ENCODE measurements around the gene ZNF329. TPM values are rescaled to one million over a fixed set of nuclear protein-coding genes. Genes with fewer than 3 reads are reported as not detected.

Gene ZNF329
- total and polyA plus RNA-seq, 2 of the 8 experiments (the other 6 are each of a cell fraction or from before 2014, with no cell fraction given): 5.8 to 11.2 TPM

GRCh38 chr19:58098682-58098998, 51.9 kb downstream of the ZNF329 start:
- H4K8ac ChIP-seq (ENCODE audit: extremely low read depth, insufficient read depth, low read length): peak overlapping the region; percentile 96; the same call in 1 of the 2 replicates
- H2BK12ac ChIP-seq (ENCODE audit: low read depth, low read length): peak overlapping the region; percentile 99; the same call in 1 of the 2 replicates
- 43% methylated on average over 2 of the region's 2 CpGs; no CpG with 5 or more reads in 1 of the 2 experiments for WGBS, 2 experiments (ENCODE audit: extremely low coverage in 1 of 2, insufficient coverage in 1 of 2, insufficient read length in 1 of 2, insufficient replicate concordance in 2 of 2, low coverage in 1 of 2, low lambda C conversion rate in 2 of 2, missing lambda C conversion rate in 1 of 2)
- peak overlapping the region; percentile 69 to 76 for H3K4me2 ChIP-seq (ENCODE audit: insufficient read depth in 1 of 2, low read depth in 2 of 2, low read length in 2 of 2)
- no peaks in the 10 kb centered on the region for H3K36me3 ChIP-seq (ENCODE audit: control insufficient read depth in 2 of 4, insufficient read depth in 4 of 4, low read length in 3 of 4)
- FAIRE-seq (no peak), DNase-seq (ENCODE audit: low read depth in 1 of 2, low spot score in 2 of 2) (no peak)
- peak overlapping the region; percentile 95; the same call in 1 of the 2 replicates for H2AK5ac ChIP-seq (ENCODE audit: low read depth, low read length)
- H3K18ac ChIP-seq (ENCODE audit: extremely low read depth, low read length): no peak overlapping the region
- H2AFZ ChIP-seq (ENCODE audit: low read length): peak overlapping the region; percentile 81; the same call in 1 of the 2 replicates
- peak in 1 of 2 experiments; percentile 21; a peak in 2 of 3 replicates for TF ChIP-seq POLR2A (IDR thresholded peaks at IDR 0.05; ENCODE audit: control extremely low read depth in 1 of 2, low read depth in 2 of 2, low read length in 2 of 2)
- peak; percentile 78 for TF ChIP-seq POLR2AphosphoS5 (IDR thresholded peaks at IDR 0.05; ENCODE audit: low read depth, low read length)
- TF ChIP-seq HDAC2 (IDR thresholded peaks at IDR 0.05; ENCODE audit: borderline replicate concordance in 1 of 2, low read depth in 2 of 2, low read length in 2 of 2): no peak
- TF ChIP-seq KDM1A (IDR thresholded peaks at IDR 0.05; ENCODE audit: borderline replicate concordance, low read length): peak; percentile 58; the same call in 1 of the 2 replicates
- no peak for TF ChIP-seq CBX5 (IDR thresholded peaks at IDR 0.05; ENCODE audit: low read depth, low read length)
- peak; percentile 9 for TF ChIP-seq TAF7 (optimal IDR thresholded peaks at IDR 0.05; ENCODE audit: borderline replicate concordance, low read depth, low read length)
- H3K4ac ChIP-seq (replicated peaks; ENCODE audit: insufficient read length, low read depth, low read length): no peak overlapping the region
- H3K27ac ChIP-seq (ENCODE audit: low read depth, low read length): peak overlapping the region; percentile 94
- H3K79me1 ChIP-seq (ENCODE audit: low read depth, low read length): peaks cover 4% of the 10 kb centered on the region; the same call in 1 of the 2 replicates
- CTCF ChIA-PET (ENCODE audit: partially characterized antibody): interaction anchor here (0.8 to 2.1 kb wide), 5 partner anchors 22 to 75 kb away, joined by 3 to 7 read pairs (median 4); partner anchors contain the start of gene ZNF329
- no peak overlapping the region for H4K91ac ChIP-seq (replicated peaks; ENCODE audit: insufficient read length, low read length)
- peak overlapping the region; percentile 8 to 95 (median 90) for H3K9ac ChIP-seq (replicated peaks in 1 of 4; ENCODE audit: extremely low read depth in 1 of 4, low read depth in 3 of 4, low read length in 3 of 4)
- no peak overlapping the region for H2BK120ac ChIP-seq (replicated peaks; ENCODE audit: low read depth, low read length)
- H3K23me2 ChIP-seq (ENCODE audit: low read depth, low read length): peaks cover 2% of the 10 kb centered on the region; the same call in 1 of the 2 replicates
- H3K56ac ChIP-seq (replicated peaks; ENCODE audit: insufficient read length, low read depth, low read length): no peak overlapping the region
- no peak overlapping the region for H3K14ac ChIP-seq (ENCODE audit: insufficient read length)
- no peak overlapping the region for H2BK15ac ChIP-seq (ENCODE audit: low read length)
- no peaks in the 10 kb centered on the region for H4K20me1 ChIP-seq (replicated peaks in 1 of 2; ENCODE audit: control insufficient read depth in 1 of 2, insufficient read depth in 2 of 2, low read length in 2 of 2)
- no peaks in the 10 kb centered on the region for H3K27me3 ChIP-seq (replicated peaks in 1 of 4; ENCODE audit: control insufficient read depth in 3 of 4, extremely low read depth in 1 of 4, insufficient read depth in 3 of 4, low read length in 3 of 4)
- H2BK5ac ChIP-seq (ENCODE audit: low read depth, low read length): peak overlapping the region; percentile 89; the same call in 1 of the 2 replicates
- H3K4me3 ChIP-seq (ENCODE audit: extremely low read depth in 1 of 4, insufficient read depth in 2 of 4, low read depth in 3 of 4, low read length in 4 of 4): peak overlapping the region; percentile 37 to 99 (median 52); a peak in 7 of 8 replicates
- H3K23ac ChIP-seq (ENCODE audit: insufficient read length): no peak overlapping the region
- H3K4me1 ChIP-seq (replicated peaks in 1 of 4; ENCODE audit: control insufficient read depth in 3 of 4, insufficient read depth in 4 of 4, low read length in 3 of 4): peaks cover 0 to 5% (median 4%) of the 10 kb centered on the region in 4 experiments; a peak in 5 of 7 replicates
- POLR2A ChIA-PET (ENCODE audit: partially characterized antibody): interaction anchor here (0.8 to 3.1 kb wide), 17 partner anchors 10 to 96 kb away, joined by 3 to 23 read pairs (median 5); partner anchors contain the start of genes ZNF135, ZNF329, ZNF606 and ZSCAN1
- H3K9me3 ChIP-seq (ENCODE audit: insufficient read depth in 2 of 2, low read depth in 1 of 2, low read length in 1 of 2): peaks cover 12 to 17% of the 10 kb centered on the region in 2 experiments; a peak in 3 of 4 replicates
- H4K5ac ChIP-seq (ENCODE audit: insufficient read length, low read depth, low read length): no peak overlapping the region
- peaks cover 0 to 16% of the 10 kb centered on the region in 2 experiments; a peak in 1 of 4 replicates for H3K79me2 ChIP-seq (ENCODE audit: control insufficient read depth in 1 of 2, insufficient read depth in 2 of 2, low read length in 2 of 2)
- H2BK20ac ChIP-seq (ENCODE audit: low read length): no peak overlapping the region
